GM13976 (cell line): ENCODE data around the gene CCDC142.

Source experiments
- DNase-seq: peaks from one replicate; pipeline ENCODE4 v3.0.0; 2012; ENCODE audit warnings: low spot score
- CTCF ChIP-seq: IDR thresholded peaks from 2 replicates; pipeline ENCODE4 v1.5.1; 2012; ENCODE audit warnings: borderline replicate concordance, mild to moderate bottlenecking; ENCODE audit not compliant: insufficient read depth; ENCODE audit errors: extremely low read depth, missing control alignments, control extremely low read depth
- in situ Hi-C: fragments of 300-500 bp; cut with MboI; formaldehyde crosslinking; loops from one replicate; pipeline ENCODE4 v1.12.0; 2022; ENCODE audit warnings: low sequenced_read_pairs, mixed read lengths, inconsistent platforms; ENCODE audit not compliant: unreplicated experiment

CCDC142 gene

GRCh38 chr2:74502147-74502719 is 19.4 kb upstream of the CCDC142 start:
- TF ChIP-seq CTCF, result no peak
- no peak for DNase-seq
- in situ Hi-C loops, result no loop called here

- TF ChIP-seq CTCF, result no peak
- no peak for DNase-seq
- in situ Hi-C loops, result no loop called here
Observed at GRCh38 chr2:74501335-74502071, 18.7 kb upstream of the CCDC142 start.

- no peak for DNase-seq
- in situ Hi-C loops, result no loop called here
- TF ChIP-seq CTCF, result no peak
Observed at GRCh38 chr2:74500578-74500946, 17.8 kb upstream of the CCDC142 start.

GRCh38 chr2:74499940-74500577 is 17.3 kb upstream of the CCDC142 start:
- DNase-seq, result no peak
- TF ChIP-seq CTCF, result no peak
- in situ Hi-C loops, result loop anchor here (25.0 kb wide), 1 partner anchor 362 kb away; no protein-coding TSS in a partner anchor

GRCh38 chr2:74499267-74499939 is 16.6 kb upstream of the CCDC142 start, which contains the start of gene LBX2:
Gene LBX2 (minus strand): TSS chr2:74499603. CDS start chr2:74499537, 66 bp downstream.
- no peak for TF ChIP-seq CTCF
- in situ Hi-C loops, result loop anchor here (25.0 kb wide), 1 partner anchor 363 kb away; no protein-coding TSS in a partner anchor
- DNase-seq, result no peak

- in situ Hi-C loops, result loop anchor here (25.0 kb wide), 1 partner anchor 364 kb away; no protein-coding TSS in a partner anchor
- no peak for TF ChIP-seq CTCF
- DNase-seq, result peak; percentile 57
Observed at GRCh38 chr2:74498500-74499266, 15.9 kb upstream of the CCDC142 start.
